ENCODE measurements around the gene EFCAB6.

The EFCAB6 gene

GRCh38 chr22:43826142-43827002, 14.3 kb upstream of the EFCAB6 start:
- no peak for DNase-seq (ENCODE audit: extremely low read depth, low read depth)
- TF ChIP-seq CTCF (IDR thresholded peaks at IDR 0.05; ENCODE audit: low read depth, low read length, missing control alignments), result peak; percentile 36
- no peak overlapping the region for H3K4me3 ChIP-seq (replicated peaks; ENCODE audit: low read depth, low read length)

- TF ChIP-seq CTCF (IDR thresholded peaks at IDR 0.05; ENCODE audit: low read depth, low read length, missing control alignments), result no peak
- DNase-seq (ENCODE audit: extremely low read depth, low read depth), result no peak
- no peak overlapping the region for H3K4me3 ChIP-seq (replicated peaks; ENCODE audit: low read depth, low read length)
Measured at GRCh38 chr22:43825651-43826050, 13.5 kb upstream of the EFCAB6 start.

GRCh38 chr22:43824724-43825420, 12.8 kb upstream of the EFCAB6 start:
- no peak for TF ChIP-seq CTCF (IDR thresholded peaks at IDR 0.05; ENCODE audit: low read depth, low read length, missing control alignments)
- H3K4me3 ChIP-seq (replicated peaks; ENCODE audit: low read depth, low read length), result no peak overlapping the region
- DNase-seq (ENCODE audit: extremely low read depth, low read depth), result no peak

GRCh38 chr22:43823911-43824665, 12.0 kb upstream of the EFCAB6 start:
- no peak for DNase-seq (ENCODE audit: extremely low read depth, low read depth)
- TF ChIP-seq CTCF (IDR thresholded peaks at IDR 0.05; ENCODE audit: low read depth, low read length, missing control alignments), result no peak
- no peak overlapping the region for H3K4me3 ChIP-seq (replicated peaks; ENCODE audit: low read depth, low read length)

GRCh38 chr22:43823353-43823908, 11.3 kb upstream of the EFCAB6 start:
- no peak for DNase-seq (ENCODE audit: extremely low read depth, low read depth)
- H3K4me3 ChIP-seq (replicated peaks; ENCODE audit: low read depth, low read length), result no peak overlapping the region
- no peak for TF ChIP-seq CTCF (IDR thresholded peaks at IDR 0.05; ENCODE audit: low read depth, low read length, missing control alignments)

- no peak for TF ChIP-seq CTCF (IDR thresholded peaks at IDR 0.05; ENCODE audit: low read depth, low read length, missing control alignments)
- H3K4me3 ChIP-seq (replicated peaks; ENCODE audit: low read depth, low read length), result no peak overlapping the region
- no peak for DNase-seq (ENCODE audit: extremely low read depth, low read depth)
Measured at GRCh38 chr22:43821606-43822425, 9.7 kb upstream of the EFCAB6 start.
